ENCODE data around the gene HMX2.
A peak's percentile ranks its signal among the peaks of the same experiment; 100 is the strongest.

The HMX2 gene

GRCh38 chr10:123144697-123145541, 3.0 kb upstream of the HMX2 start:
- H3K27ac ChIP-seq = no peak overlapping the region
- TF ChIP-seq CTCF (conservative IDR thresholded peaks at IDR 0.05) = peak; percentile 29

DNA sequence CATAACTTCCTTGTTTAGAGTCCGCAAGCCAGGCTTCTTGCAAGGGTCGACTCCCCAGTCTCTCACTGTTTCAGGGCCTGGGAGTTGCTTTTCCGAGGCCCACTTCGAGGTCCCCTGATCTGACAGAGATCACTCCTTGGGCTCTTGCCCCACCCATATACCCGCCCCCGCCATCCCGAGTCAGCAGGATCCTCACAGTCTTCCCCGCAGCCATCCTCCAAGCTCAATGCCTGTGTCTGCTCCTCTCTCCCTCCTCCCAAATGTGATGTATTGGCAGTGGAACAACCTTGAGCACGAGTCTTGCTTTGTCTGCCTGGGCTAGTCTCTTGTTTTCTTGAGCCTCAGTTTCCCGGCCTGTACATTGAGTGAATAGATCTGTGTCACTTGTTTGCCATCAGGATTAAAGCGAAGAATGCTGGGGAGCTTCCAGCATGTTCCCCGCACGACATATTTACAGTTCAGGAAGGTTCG, 2.4 kb upstream of the HMX2 start:
- H3K27ac ChIP-seq = no peak overlapping the region
- no peak for TF ChIP-seq CTCF (conservative IDR thresholded peaks at IDR 0.05)

- TF ChIP-seq CTCF (conservative IDR thresholded peaks at IDR 0.05) = no peak
- no peak overlapping the region for H3K27ac ChIP-seq
Observed at GRCh38 chr10:123146013-123146893, 1.7 kb upstream of the HMX2 start.

GRCh38 chr10:123146894-123147634, 872 bp upstream of the HMX2 start:
- no peak overlapping the region for H3K27ac ChIP-seq
- no peak for TF ChIP-seq CTCF (conservative IDR thresholded peaks at IDR 0.05)

DNA sequence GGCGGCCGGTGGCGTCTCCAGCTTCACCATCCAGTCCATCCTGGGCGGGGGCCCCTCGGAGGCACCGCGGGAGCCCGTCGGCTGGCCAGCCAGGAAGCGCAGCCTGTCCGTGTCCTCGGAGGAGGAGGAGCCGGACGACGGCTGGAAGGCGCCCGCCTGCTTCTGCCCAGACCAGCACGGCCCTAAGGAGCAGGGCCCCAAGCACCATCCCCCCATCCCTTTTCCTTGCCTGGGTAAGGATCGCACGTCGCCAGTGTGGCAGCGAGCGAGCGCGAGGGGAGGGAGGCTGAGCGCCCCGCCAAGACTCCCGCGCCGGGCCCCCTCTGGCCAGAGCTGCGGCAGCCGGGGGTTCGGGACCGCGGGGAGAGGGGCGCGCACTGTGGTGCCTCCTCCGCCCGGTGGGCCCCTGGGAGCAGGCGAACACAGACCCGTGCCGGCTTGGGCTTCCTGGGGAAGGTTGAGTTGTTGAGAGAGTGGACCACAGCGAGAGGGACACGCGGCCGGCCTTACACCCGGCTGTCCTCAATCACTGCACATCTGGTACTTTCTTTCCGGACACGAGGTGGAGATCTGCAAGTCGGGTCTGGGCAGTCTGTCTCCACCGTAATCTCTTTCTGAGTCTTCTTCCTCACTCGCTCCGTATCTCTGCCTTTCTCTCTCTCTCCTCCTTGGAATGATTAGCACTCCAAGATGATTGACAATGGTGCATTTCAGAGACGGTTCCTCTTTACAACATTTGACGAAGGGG, 652 bp downstream of the HMX2 start:
- no peak overlapping the region for H3K27ac ChIP-seq
- no peak for TF ChIP-seq CTCF (conservative IDR thresholded peaks at IDR 0.05)

GRCh38 chr10:123149162-123149567, 1.2 kb downstream of the HMX2 start:
- TF ChIP-seq CTCF (conservative IDR thresholded peaks at IDR 0.05) = no peak
- no peak overlapping the region for H3K27ac ChIP-seq

Data from VCaP (cell line).